A549 (cell line): ENCODE measurements around the gene CTNNA3. TPM values are rescaled to one million over a fixed set of nuclear protein-coding genes. Genes with fewer than 3 reads are reported as not detected.

Source experiments
- ATAC-seq, 2 experiments: fragments of 200-7000 bp in 1 of 2; fragments of >200 bp in 1 of 2; cut with Nextera tagmentation in 1 of 2; cut with Tn5 transposase in 1 of 2; 3 replicates each; pipeline versions ENCODE4 v1.8.0 to v1.9.1; 2018 to 2020; ENCODE audit warnings: mild to moderate bottlenecking in 1 of 2, moderate library complexity in 1 of 2
- CTCF ChIA-PET: fragments of 300-600 bp; sonication (Branson Sonifier 250); formaldehyde crosslinking; extraction: SDS; loops from one replicate; lab custom pipeline; 2021; ENCODE audit warnings: antibody characterized with exemption, inconsistent platforms; lab: Yijun Ruan, JAX
- POLR2A ChIA-PET: fragments of 350-600 bp; formaldehyde crosslinking; extraction: SDS; loops from one replicate; lab custom pipeline; 2021; ENCODE audit warnings: antibody characterized with exemption, inconsistent platforms; lab: Yijun Ruan, JAX
- DNase-seq, 2 experiments: peaks; one replicate each; pipeline versions ENCODE4 v3.0.0 to v3.0.0-alpha.2; 2011 to 2016; ENCODE audit warnings: low read depth in 1 of 2, low spot score in 1 of 2
- FAIRE-seq: peaks from 2 replicates; lab custom pipeline; 2011; peaks lifted over from hg19 to GRCh38; lab: Jason Lieb, UNC
- H3K27ac ChIP-seq, 2 experiments: fragments of >200 bp; sonication (Bioruptor Twin); formaldehyde crosslinking; 3 replicates each; pipeline ENCODE4 v1.5.1; 2016 to 2017
- H3K4me1 ChIP-seq: fragments of >200 bp; sonication (Bioruptor Twin); formaldehyde crosslinking; 3 replicates; pipeline ENCODE4 v1.6.1; 2016
- H3K4me2 ChIP-seq: fragments of >200 bp; sonication (Bioruptor Twin); formaldehyde crosslinking; 3 replicates; pipeline ENCODE4 v1.6.1; 2016
- H3K4me3 ChIP-seq: fragments of >200 bp; sonication (Bioruptor Twin); formaldehyde crosslinking; 3 replicates; pipeline ENCODE4 v1.5.1; 2016
- H3K9me3 ChIP-seq: fragments of >200 bp; sonication (Bioruptor Twin); formaldehyde crosslinking; 3 replicates; pipeline ENCODE4 v1.6.1; 2016
- ATOH8 ChIP-seq: fragments of 250-450 bp; sonication (Bioruptor Pico); IDR thresholded peaks from 2 replicates; pipeline ENCODE4 v1.5.0; 2020; ENCODE audit warnings: low read depth, mild to moderate bottlenecking, moderate library complexity
- BHLHE40 ChIP-seq: IDR thresholded peaks from 2 replicates; pipeline ENCODE4 v1.6.1; 2012; ENCODE audit warnings: low read depth, low read length, inconsistent platforms
- CBX8 ChIP-seq: fragments of 200-600 bp; sonication (generic); IDR thresholded peaks from 2 replicates; pipeline ENCODE4 v1.6.1; 2016
- CHD4 ChIP-seq: fragments of 200-600 bp; sonication (generic); IDR thresholded peaks from 2 replicates; pipeline ENCODE4 v1.6.1; 2016; ENCODE audit warnings: antibody characterized with exemption, mild to moderate bottlenecking, borderline replicate concordance
- FOSB ChIP-seq: fragments of 250-450 bp; sonication (Bioruptor Pico); IDR thresholded peaks from 2 replicates; pipeline ENCODE4 v1.5.0; 2020; ENCODE audit warnings: mild to moderate bottlenecking, moderate library complexity
- FOSL2 ChIP-seq, 2 experiments: fragments of 450-650 bp in 1 of 2; fragments of >200 bp in 1 of 2; sonication (Bioruptor Twin) in 1 of 2; formaldehyde crosslinking; IDR thresholded peaks; 2 replicates each; pipeline versions ENCODE4 v1.5.0 to v1.6.1; 2016 to 2020; ENCODE audit warnings: mild to moderate bottlenecking in 1 of 2, moderate library complexity in 1 of 2
- FOXS1 ChIP-seq: fragments of 250-450 bp; sonication (Bioruptor Pico); IDR thresholded peaks from 2 replicates; pipeline ENCODE4 v1.5.0; 2020; ENCODE audit warnings: mild to moderate bottlenecking, moderate library complexity
- GATA3 ChIP-seq: IDR thresholded peaks from 2 replicates; pipeline ENCODE4 v1.6.1; 2012; ENCODE audit warnings: borderline replicate concordance
- HMGXB4 ChIP-seq: fragments of 250-450 bp; sonication (Bioruptor Pico); IDR thresholded peaks from 2 replicates; pipeline ENCODE4 v1.5.0; 2021; ENCODE audit warnings: mild to moderate bottlenecking, moderate library complexity, borderline replicate concordance
- HOXB5 ChIP-seq: fragments of 250-450 bp; sonication (Bioruptor Pico); IDR thresholded peaks from 2 replicates; pipeline ENCODE4 v1.5.0; 2020; ENCODE audit warnings: mild to moderate bottlenecking, moderate library complexity
- JUN ChIP-seq, 2 experiments: fragments of >200 bp; sonication (Bioruptor Twin); formaldehyde crosslinking; IDR thresholded peaks; 2 replicates in 1 of 2; 3 replicates in 1 of 2; pipeline ENCODE4 v1.6.1; 2016 to 2017
- JUNB ChIP-seq: fragments of >200 bp; sonication (Bioruptor Twin); formaldehyde crosslinking; IDR thresholded peaks from 2 replicates; pipeline ENCODE4 v1.6.1; 2016
- KDM1A ChIP-seq: fragments of 200-600 bp; sonication (generic); IDR thresholded peaks from 2 replicates; pipeline ENCODE4 v1.6.1; 2016; ENCODE audit warnings: low read depth, mild to moderate bottlenecking
- MAZ ChIP-seq: fragments of 150-350 bp; IDR thresholded peaks from 2 replicates; pipeline ENCODE4 v1.6.1; 2014; ENCODE audit warnings: antibody characterized with exemption, low read depth, low read length, borderline replicate concordance
- NPAS2 ChIP-seq: fragments of 250-450 bp; sonication (Bioruptor Pico); IDR thresholded peaks from 2 replicates; pipeline ENCODE4 v1.8.0; 2022; ENCODE audit warnings: mild to moderate bottlenecking, moderate library complexity, borderline replicate concordance
- PBX3 ChIP-seq: IDR thresholded peaks from 2 replicates; pipeline ENCODE4 v1.6.1; 2012
- POLR2A ChIP-seq: IDR thresholded peaks from 2 replicates; pipeline ENCODE4 v1.6.1; 2012; ENCODE audit warnings: mild to moderate bottlenecking, low read length
- POLR2AphosphoS2 ChIP-seq: conservative IDR thresholded peaks from 2 replicates; pipeline ENCODE4 v1.6.1; 2012; ENCODE audit warnings: low read length, improper control_type of control experiment, inconsistent platforms
- RFX5 ChIP-seq: fragments of 450-650 bp; IDR thresholded peaks from 2 replicates; pipeline ENCODE4 v1.7.1; 2014; ENCODE audit warnings: antibody characterized with exemption, mild to moderate bottlenecking, moderate library complexity
- RNF2 ChIP-seq: fragments of 200-600 bp; sonication (generic); IDR thresholded peaks from 2 replicates; pipeline ENCODE4 v1.6.1; 2016; ENCODE audit warnings: low read depth, mild to moderate bottlenecking, antibody characterized with exemption, moderate library complexity, borderline replicate concordance
- SMC3 ChIP-seq: fragments of >200 bp; sonication (Bioruptor Twin); formaldehyde crosslinking; IDR thresholded peaks from 3 replicates; pipeline ENCODE4 v1.6.1; 2018; ENCODE audit warnings: inconsistent platforms
- TFCP2L1 ChIP-seq: fragments of 250-450 bp; sonication (Bioruptor Pico); IDR thresholded peaks from 2 replicates; pipeline ENCODE4 v1.5.0; 2021; ENCODE audit warnings: mild to moderate bottlenecking
- ZFP36 ChIP-seq: fragments of 450-650 bp; IDR thresholded peaks from 2 replicates; pipeline ENCODE4 v1.6.1; 2014; ENCODE audit warnings: borderline replicate concordance; ENCODE audit not compliant: partially characterized antibody
- ZNF302 ChIP-seq: fragments of 250-450 bp; sonication (Bioruptor Pico); IDR thresholded peaks from 2 replicates; pipeline ENCODE4 v1.9.0; 2021; ENCODE audit warnings: inconsistent platforms, mild to moderate bottlenecking, moderate library complexity
- WGBS: methylation state at CpG from one replicate; pipeline ENCODE4 v1.1.6; 2017; ENCODE audit errors: missing lambda C conversion rate; 5-methylcytosine and 5-hydroxymethylcytosine counted together
- polyA plus RNA-seq, 4 experiments: library from polyadenylated mRNA; depleted of rRNA in 3 of 4; stranded (reverse); fragments of >200 nt; fragmentation: RNase III in 1 of 4; extraction: RNeasy Plus Mini Kit Qiagen cat#74134 plus additional on column Dnase treatment in 1 of 4; gene quantifications; 2 replicates in 3 of 4; 3 replicates in 1 of 4; pipeline ENCODE4 v1.2.3, GENCODE V29; 2011 to 2017

Gene CTNNA3
- polyA plus RNA-seq, 2 of the 4 experiments (the other 2 are of a cell fraction): not detected

GRCh38 chr10:66555061-66555460 lies 1140.9 kb downstream of the CTNNA3 start:
- ChIA-PET POLR2A (no interaction called here), CTCF (no interaction called here)
- Histone ChIP-seq H3K27ac (no peak overlapping the region), H3K4me2 (no peak overlapping the region), H3K9me3 (no peaks in the 10 kb centered on the region), H3K4me3 (no peak overlapping the region), H3K4me1 (no peaks in the 10 kb centered on the region)
- WGBS: 2% methylated on average over 2 of the region's 2 CpGs
- DNase-seq (no peak), FAIRE-seq (no peak), ATAC-seq (no peak)
- no peak for TF ChIP-seq TFCP2L1
- TF ChIP-seq FOSB (CRISPR knock-in tag): no peak
- TF ChIP-seq ATOH8 (CRISPR knock-in tag): no peak
- TF ChIP-seq CBX8: no peak
- TF ChIP-seq POLR2A: no peak
- no peak for TF ChIP-seq JUN (IDR thresholded peaks at IDR 0.05)
- no peak for TF ChIP-seq JUNB
- TF ChIP-seq GATA3: no peak

- H3K4me3 ChIP-seq: no peak overlapping the region
- H3K4me1 ChIP-seq: no peaks in the 10 kb centered on the region
- H3K9me3 ChIP-seq: no peaks in the 10 kb centered on the region
- TF ChIP-seq JUNB (no peak), FOSB (CRISPR knock-in tag) (no peak), TFCP2L1 (no peak), RFX5 (no peak), HOXB5 (no peak), NPAS2 (CRISPR knock-in tag) (no peak), POLR2AphosphoS2 (no peak), FOXS1 (CRISPR knock-in tag) (no peak), RNF2 (no peak), PBX3 (no peak), SMC3 (no peak), KDM1A (no peak), ZNF302 (CRISPR knock-in tag) (no peak), HMGXB4 (CRISPR knock-in tag) (no peak), MAZ (no peak), CHD4 (no peak), BHLHE40 (no peak), FOSL2 (IDR thresholded peaks at IDR 0.05) (no peak), FOSL2 (CRISPR knock-in tag; IDR thresholded peaks at IDR 0.05) (no peak), ZFP36 (no peak)
- POLR2A ChIA-PET: no interaction called here
- no peak for FAIRE-seq
- H3K4me2 ChIP-seq: no peak overlapping the region
- no peak overlapping the region for H3K27ac ChIP-seq
- CTCF ChIA-PET: interaction anchor here (0.7 kb wide), 1 partner anchor 692 kb away, joined by 3 read pairs; no protein-coding TSS in a partner anchor
- ATAC-seq: no peak
- DNase-seq: no peak
- 44% methylated on average over 1 of the region's 1 CpG for WGBS
Observed at GRCh38 chr10:66552331-66552730, 1143.7 kb downstream of the CTNNA3 start.
